ENCODE results near the gene WNT9A.

WNT9A gene

GRCh38 chr1:227924168-227924832, 23.4 kb downstream of the WNT9A start:
- DNase-seq (ENCODE audit: low spot score), result no peak

- no peak for DNase-seq (ENCODE audit: low spot score)
These were observed 24.2 kb downstream of the WNT9A start for GRCh38 chr1:227923353-227924167.

GRCh38 chr1:227922501-227923352, 25.0 kb downstream of the WNT9A start:
- DNase-seq (ENCODE audit: low spot score), result no peak

GRCh38 chr1:227921461-227922185, 26.1 kb downstream of the WNT9A start:
- DNase-seq (ENCODE audit: low spot score), result no peak

- no peak for DNase-seq (ENCODE audit: low spot score)
These were observed 26.8 kb downstream of the WNT9A start for GRCh38 chr1:227920896-227921295.

- DNase-seq (ENCODE audit: low spot score), result no peak
These were observed 27.3 kb downstream of the WNT9A start for GRCh38 chr1:227920426-227920825.

GRCh38 chr1:227919906-227920305, 27.8 kb downstream of the WNT9A start:
- no peak for DNase-seq (ENCODE audit: low spot score)

GRCh38 chr1:227918736-227919135, 29.0 kb downstream of the WNT9A start:
- no peak for DNase-seq (ENCODE audit: low spot score)

GRCh38 chr1:227918083-227918700, 29.5 kb downstream of the WNT9A start:
- DNase-seq (ENCODE audit: low spot score), result no peak

- DNase-seq (ENCODE audit: low spot score), result no peak
These were observed 30.4 kb downstream of the WNT9A start for GRCh38 chr1:227917081-227917950.

- no peak for DNase-seq (ENCODE audit: low spot score)
These were observed 31.1 kb downstream of the WNT9A start for GRCh38 chr1:227916655-227917054.

GRCh38 chr1:227915564-227916553, 31.9 kb downstream of the WNT9A start:
- DNase-seq (ENCODE audit: low spot score), result no peak

- no peak for DNase-seq (ENCODE audit: low spot score)
These were observed 32.8 kb downstream of the WNT9A start for GRCh38 chr1:227914801-227915563.

- no peak for DNase-seq (ENCODE audit: low spot score)
These were observed 33.7 kb downstream of the WNT9A start for GRCh38 chr1:227913764-227914721.

GRCh38 chr1:227913396-227913763, 34.4 kb downstream of the WNT9A start:
- no peak for DNase-seq (ENCODE audit: low spot score)

GRCh38 chr1:227912866-227913265, 34.9 kb downstream of the WNT9A start:
- DNase-seq (ENCODE audit: low spot score), result no peak

- DNase-seq (ENCODE audit: low spot score), result no peak
These were observed 36.4 kb downstream of the WNT9A start for GRCh38 chr1:227911376-227911775.

Data from HuH-7.5 (cell line).